22Rv1 (cell line): ENCODE measurements around the gene KLHL42.

Experiments
- H3K27ac ChIP-seq: fragments of 450-650 bp; 2 replicates; pipeline ENCODE4 v1.5.1; 2017
- CTCF ChIP-seq: fragments of 450-650 bp; IDR thresholded peaks from 2 replicates; pipeline ENCODE4 v1.5.1; 2017; ENCODE audit warnings: mild to moderate bottlenecking
- ZFX ChIP-seq: fragments of 450-650 bp; IDR thresholded peaks from 2 replicates; pipeline ENCODE4 v1.6.1; 2017; ENCODE audit warnings: antibody characterized with exemption, borderline replicate concordance

The KLHL42 gene

DNA sequence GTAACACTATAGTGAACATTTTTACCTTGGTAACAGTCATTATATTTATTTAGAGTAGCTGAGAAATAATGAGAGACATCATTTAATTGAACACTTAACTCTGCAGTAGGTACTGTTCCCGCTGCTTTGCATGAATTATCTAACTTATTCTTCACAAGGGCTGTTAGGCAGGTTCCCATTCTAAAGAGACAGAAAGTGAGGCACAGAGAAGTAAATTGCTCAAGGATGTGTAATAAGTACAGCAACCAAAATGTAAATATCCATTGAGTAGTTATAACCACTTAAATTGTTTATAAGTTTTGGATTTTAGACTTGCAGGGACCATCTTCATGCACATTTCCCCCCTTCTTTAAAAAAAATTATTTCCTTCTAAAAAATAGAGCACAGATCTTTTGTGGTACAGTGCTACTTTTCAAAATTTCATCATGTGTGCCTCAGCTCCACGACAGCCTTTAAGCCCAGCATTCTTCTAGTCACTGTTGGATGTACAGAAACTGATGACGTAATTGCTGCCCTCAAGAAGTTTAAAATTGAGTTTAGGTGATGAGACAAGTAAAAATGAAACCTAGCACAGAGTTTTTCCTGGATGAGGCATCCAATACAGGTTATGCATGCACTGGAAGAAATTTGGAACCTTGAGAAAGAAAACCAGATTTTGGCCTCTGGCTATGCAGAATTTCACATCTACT lies 6.0 kb downstream of the KLHL42 start:
- no peak overlapping the region for H3K27ac ChIP-seq
- no peak for TF ChIP-seq ZFX
- no peak for TF ChIP-seq CTCF

GRCh38 chr12:27787559-27787958 lies 7.5 kb downstream of the KLHL42 start:
- TF ChIP-seq ZFX, result no peak
- TF ChIP-seq CTCF, result no peak
- no peak overlapping the region for H3K27ac ChIP-seq

- H3K27ac ChIP-seq, result no peak overlapping the region
- TF ChIP-seq CTCF (no peak), ZFX (no peak)
Measured at GRCh38 chr12:27790179-27790578, 10.1 kb downstream of the KLHL42 start.

GRCh38 chr12:27794818-27795584 lies 15.0 kb downstream of the KLHL42 start:
- H3K27ac ChIP-seq, result no peak overlapping the region; the same call in 1 of the 2 replicates
- TF ChIP-seq ZFX, result no peak
- TF ChIP-seq CTCF, result no peak

DNA sequence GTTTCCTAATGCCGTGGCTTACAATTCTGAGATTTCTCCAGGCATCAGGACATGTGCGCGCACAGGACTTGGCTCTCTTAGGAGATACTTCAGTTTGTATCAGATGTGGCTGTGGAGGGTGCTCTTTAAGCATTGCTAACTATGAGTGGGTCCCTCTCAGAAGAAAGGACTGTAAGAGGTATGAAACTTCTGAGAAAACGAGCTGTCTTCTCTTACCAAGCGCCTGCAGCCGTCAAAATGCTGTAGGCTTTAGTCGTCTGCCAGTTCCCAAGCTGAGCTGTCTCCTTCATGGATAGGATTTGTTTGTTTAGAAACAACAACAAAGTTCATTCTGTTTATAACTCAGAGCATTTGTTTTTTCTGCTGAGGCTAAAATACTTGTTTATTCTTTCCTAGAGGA lies 16.1 kb downstream of the KLHL42 start:
- no peak overlapping the region for H3K27ac ChIP-seq

DNA sequence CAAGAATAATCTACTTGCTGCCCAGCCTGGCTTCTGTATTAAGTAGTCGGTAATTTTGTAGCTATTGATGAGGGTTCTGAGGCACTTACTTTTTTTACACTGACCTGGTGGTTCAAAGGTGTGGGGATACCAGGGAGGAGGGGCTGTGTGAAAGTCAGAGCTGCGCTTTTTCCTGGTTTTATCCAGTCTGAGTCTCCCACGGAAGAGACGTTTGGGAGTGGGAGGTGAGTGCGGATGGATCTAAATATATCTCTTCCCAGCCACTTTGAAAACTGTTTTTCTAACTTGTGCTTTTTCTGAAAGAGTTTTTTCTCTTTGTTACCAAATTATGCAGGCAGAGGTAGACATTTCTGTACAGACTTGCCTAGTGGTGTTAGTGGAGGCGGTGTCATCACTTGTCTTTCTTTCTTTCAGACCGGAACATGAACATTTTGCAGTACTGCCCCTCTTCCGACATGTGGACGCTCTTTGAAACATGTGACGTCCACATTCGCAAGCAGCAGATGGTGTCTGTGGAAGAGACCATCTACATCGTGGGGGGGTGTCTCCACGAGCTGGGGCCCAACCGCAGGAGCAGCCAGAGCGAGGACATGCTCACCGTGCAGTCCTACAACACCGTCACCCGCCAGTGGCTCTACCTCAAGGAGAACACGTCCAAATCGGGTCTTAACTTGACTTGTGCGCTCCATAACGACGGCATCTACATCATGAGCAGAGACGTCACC lies 17.4 kb downstream of the KLHL42 start:
- no peak for TF ChIP-seq CTCF
- TF ChIP-seq ZFX, result no peak
- H3K27ac ChIP-seq, result no peak overlapping the region

More for the DNA sequence above, 16.1 kb downstream of the KLHL42 start:
- TF ChIP-seq ZFX, result no peak
- TF ChIP-seq CTCF, result no peak
